HG03097 (cell line): ENCODE results near the gene RMND1.

Experiments used
- ATAC-seq: cut with Tn5 transposase; IDR thresholded peaks from one replicate; pipeline ENCODE4 v1.9.1; 2021; ENCODE audit not compliant: unreplicated experiment, low FRiP score

Gene RMND1

DNA sequence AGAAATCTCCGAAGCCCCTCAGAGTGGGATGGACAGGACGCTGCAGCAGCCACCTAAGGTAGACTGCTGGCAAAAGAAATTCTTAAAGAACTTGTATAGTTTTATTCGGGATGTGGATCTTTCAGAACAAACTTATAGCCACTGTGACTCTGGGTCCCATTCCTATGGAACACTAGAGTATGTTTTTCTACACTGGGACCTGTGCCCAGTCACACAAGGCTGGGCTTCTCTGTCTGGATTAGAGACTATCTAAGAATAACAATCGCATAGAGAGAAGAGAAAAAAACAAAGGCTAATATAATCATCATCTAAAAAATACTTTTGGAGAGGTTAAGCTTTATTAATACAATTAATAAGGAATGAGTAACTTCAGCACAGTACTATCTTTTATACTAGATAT lies 28.9 kb downstream of the RMND1 start:
- ATAC-seq, result no peak

DNA sequence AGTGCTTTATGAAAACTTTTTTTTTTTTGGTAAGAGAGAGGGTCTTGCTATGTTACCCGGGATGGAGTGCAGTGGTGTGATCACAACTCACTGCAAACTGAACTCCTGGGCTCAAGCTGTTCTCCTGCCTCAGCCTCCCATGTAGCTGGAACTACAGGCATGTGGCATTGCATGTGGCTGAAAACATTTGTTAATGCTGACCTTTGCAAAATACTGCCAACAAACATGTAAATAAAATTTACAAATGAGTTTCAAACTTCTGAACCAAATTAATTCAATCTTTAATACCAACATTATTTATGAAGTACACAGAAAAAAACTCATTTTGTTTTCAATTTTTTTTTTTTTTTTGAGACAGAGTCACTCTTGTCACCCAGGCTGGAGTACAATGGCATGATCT lies 34.4 kb downstream of the RMND1 start:
- no peak for ATAC-seq

DNA sequence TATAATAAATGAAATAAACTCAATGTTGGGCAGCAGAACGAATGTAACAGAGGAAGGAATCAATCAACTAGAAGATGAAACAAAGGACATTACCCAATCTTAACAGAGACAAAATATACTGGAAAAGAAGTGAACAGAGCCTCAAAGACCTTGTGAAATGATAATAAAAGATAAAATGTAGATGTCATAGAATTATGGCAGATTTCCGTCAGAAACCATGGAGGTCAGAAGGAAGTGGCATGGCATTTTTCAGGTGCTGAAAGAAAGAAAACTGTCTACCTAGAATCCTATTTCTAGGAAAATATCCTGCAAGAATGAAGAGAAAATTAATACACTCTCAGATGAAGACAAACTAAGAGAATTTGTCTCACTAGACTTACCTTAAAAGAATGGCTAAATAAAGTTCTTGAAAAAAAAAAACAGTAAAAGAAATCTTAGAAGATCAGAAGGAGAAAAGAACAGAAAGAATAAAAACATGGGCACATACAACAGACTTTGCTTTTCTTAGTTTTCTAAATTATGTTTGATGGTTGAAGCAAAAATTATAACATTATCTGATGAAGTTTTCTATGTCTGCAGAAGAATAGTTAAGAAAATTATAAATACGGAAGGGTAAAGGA lies 37.2 kb downstream of the RMND1 start:
- no peak for ATAC-seq

DNA sequence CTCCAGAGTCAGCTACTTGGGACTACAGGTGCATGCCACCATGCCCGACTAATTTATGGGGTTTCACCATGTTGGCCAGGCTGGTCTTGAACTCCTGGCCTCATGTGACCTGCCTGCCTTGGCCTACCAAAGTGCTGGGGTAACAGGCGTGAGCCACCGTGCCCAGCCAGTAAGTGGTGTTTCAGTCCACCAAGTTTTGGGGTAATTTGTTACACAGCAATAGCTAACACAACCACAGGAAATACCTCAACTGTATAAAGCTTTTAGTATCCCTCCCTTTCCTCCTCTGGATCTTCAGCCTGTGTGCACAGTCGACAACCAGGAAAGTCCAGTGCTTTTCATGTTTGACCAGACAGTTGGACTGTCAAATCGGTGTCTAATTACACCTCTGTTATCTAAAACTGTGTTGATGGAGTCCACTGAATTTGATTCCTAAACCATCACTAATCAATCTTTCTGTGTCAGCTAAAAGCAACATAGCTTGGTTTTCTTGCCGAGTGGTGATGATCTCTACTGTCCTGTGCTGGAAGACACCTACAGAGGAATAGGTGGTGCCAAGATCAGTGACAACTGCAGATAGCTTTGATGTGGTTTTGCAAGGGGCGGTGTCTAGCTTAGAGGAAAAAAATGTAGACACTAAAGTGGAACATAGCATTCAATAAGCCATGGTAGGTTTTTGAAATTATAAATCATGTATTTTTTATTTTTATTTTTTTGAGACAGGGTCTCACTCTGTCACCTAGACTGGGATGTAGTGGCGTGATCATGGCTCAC lies 38.4 kb downstream of the RMND1 start:
- no peak for ATAC-seq

DNA sequence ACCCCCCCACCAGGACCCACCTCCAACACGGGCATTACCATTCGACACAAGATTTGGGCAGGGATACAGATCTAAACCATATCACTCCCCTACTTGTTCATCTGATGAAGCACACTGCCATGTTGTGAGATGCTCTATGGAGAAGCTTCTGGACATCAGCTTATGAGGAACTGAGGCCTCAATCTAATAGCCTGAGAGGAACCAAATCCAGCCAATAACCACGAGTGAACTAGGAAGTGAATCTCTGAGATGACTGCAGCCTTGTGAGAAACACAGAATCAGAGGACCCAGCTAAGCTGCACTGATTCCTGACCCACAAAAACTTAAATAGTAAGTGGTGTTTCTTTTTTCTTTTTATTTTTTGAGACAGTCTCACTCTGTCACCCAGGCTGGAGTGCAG lies 39.0 kb downstream of the RMND1 start:
- no peak for ATAC-seq

DNA sequence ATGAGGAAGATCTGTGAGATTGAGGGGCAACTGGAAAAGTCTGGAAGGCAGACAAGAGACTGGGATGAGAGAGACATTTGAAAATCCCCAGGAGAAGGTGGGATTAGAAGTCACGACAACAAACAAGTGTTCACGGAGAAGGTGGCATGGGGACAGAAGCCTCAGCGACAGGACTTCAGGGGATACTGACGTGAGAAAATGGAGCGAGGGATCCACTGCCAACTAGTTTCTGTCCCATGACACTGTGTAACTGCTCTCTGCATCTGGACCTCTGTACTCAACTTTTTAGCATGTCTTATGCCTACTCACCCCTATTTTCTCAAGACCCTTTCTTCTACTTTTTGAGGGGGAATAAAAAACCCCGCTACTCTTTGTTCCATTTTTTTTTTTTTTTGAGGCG lies 42.2 kb downstream of the RMND1 start:
- ATAC-seq, result no peak

DNA sequence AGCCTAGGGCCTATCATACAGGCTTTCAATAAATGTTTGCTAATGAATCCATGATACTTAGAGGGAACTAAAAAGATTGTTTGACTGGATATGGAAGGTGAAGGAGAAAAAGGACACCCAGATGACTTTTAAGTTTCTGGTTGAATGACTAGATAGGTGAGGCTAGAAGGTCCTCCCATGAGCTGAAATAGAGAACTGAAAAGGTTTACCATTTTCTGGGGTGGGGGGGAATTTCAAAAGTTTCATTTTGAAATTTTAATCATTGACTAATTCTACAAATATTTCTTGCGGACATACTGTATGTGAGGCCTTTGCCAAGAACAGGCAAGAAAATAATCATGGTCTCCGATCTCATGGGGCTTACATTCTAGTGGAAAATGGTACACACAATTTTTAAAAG lies 42.7 kb downstream of the RMND1 start:
- no peak for ATAC-seq

DNA sequence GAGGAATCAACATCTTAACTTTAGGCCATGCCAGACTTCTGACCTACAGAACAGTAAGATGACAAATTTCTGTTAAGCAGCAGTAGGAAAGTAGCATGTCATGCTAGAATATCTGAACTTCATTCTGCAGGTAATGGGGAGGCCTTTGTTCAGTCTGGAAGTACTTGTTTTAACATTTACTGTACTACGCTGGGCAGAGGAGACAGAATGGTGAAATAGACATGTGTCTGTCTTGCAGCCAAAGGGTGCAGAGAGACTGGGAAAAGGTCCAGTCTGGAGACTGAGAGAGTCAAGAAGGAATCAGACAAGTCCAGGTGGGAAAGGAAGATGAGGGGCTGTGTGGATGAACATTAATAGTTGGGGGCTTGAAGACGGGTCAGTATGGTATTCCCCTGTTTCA lies 43.1 kb downstream of the RMND1 start:
- no peak for ATAC-seq

DNA sequence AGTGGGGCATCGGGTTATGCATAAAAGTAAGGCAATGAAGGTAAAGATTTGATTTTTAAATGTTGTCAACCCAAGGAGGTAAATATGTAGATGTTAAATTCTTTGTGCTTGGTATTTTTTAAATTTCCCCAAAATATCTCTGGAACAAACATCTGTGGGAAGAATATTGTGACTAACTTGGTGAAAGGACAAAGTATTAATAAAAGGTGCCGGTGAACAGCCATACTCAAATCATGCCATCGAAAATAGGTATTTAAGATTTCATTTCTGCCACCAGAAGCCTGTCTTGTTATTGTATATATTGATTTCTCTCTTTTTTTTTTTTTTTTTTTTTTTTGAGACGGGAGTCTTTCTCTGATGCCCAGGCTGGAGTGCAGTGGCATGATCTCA lies 48.0 kb downstream of the RMND1 start:
- ATAC-seq, result no peak

DNA sequence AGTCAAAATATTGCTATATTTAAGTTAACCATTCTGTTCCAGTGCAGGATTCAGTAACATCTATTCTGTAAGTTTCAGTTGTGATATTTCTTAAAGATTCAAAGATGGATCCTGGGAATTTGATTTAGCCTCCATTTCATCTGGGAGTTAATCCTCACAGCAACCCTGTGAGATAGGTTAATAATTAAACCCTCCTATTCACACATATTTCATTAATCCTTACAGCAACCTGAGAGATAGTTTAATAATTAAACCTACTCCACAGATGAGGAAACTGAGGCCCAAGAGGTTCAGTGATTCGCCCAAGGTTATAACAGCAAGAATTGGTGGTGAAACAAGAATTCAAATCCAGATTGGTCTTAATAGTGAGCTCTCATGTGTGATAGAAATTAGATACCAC lies 49.7 kb downstream of the RMND1 start:
- no peak for ATAC-seq

DNA sequence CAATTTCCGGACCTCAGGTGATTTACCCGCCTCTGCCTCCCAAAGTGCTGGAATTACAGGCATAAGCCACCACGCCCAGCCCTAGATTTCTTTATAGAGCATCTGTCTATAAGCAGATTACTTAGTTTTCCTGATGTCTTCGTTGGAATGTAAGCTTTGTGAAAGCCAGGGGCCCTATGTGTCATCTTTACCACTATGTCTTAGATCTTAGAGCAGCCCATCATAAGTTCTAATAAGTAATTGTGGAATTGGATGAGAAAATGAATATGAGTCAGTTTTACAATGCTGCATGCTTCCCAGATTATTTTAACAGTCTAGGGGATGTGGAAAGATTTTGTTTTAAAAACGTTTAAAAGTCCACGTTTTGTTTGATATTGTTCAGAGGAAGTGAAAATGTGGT lies 51.5 kb downstream of the RMND1 start:
- ATAC-seq, result no peak

DNA sequence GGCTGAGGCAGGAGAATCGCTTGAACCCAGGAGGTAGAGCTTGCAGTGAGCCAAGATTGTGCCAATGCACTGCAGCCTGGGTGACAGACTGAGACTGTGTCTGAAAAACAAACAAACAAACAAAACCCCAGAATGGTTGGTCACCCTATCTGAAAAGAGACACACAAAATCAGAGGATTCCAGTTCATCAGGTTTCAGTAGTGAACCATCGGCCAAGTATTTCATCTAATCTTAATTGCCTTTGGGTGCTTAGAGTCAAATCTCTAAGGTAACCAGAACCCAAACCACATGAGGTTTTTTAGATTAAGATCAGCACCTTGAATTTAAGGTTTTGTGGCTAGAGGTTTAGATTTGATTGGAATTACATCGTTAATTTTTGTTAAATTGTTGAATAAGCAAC lies 52.2 kb downstream of the RMND1 start:
- ATAC-seq, result no peak

DNA sequence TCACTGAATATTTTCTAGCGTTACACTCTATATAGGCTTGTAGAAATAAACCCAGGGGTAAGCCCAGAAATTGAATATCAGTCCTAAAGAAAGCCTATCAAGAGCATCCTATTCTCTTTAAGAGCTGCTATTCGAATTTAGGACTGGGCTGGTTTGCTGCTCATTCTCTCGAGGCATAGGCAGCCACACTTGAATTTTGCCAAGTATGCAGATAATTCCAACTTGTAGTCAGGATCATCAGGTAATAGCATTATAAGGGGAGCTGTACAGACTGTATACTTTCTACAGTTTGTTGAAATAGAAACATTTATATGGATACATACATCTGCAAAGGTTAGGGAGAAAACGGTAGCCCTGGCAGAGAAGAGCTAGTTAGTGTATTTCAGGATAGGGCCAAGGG lies 58.5 kb downstream of the RMND1 start:
- ATAC-seq, result no peak

DNA sequence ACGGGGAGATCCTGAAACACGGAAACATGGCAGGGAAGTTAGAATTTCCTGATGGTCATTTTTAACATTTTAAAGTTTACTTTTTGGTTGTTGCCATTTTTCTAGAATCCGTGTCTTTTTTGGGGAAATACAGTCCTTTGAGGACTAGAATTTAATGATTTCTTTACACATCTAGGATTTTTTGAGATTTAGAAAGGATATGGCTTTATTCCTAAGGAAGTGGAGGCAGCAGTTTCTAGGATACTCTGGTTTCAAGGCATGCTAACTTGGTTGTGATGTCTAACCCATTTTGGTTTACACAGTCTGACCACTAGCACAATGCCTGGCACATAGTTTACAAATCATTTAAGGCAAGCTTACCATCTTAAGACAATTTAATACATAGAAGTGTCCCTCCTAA lies 59.5 kb downstream of the RMND1 start:
- ATAC-seq, result no peak

DNA sequence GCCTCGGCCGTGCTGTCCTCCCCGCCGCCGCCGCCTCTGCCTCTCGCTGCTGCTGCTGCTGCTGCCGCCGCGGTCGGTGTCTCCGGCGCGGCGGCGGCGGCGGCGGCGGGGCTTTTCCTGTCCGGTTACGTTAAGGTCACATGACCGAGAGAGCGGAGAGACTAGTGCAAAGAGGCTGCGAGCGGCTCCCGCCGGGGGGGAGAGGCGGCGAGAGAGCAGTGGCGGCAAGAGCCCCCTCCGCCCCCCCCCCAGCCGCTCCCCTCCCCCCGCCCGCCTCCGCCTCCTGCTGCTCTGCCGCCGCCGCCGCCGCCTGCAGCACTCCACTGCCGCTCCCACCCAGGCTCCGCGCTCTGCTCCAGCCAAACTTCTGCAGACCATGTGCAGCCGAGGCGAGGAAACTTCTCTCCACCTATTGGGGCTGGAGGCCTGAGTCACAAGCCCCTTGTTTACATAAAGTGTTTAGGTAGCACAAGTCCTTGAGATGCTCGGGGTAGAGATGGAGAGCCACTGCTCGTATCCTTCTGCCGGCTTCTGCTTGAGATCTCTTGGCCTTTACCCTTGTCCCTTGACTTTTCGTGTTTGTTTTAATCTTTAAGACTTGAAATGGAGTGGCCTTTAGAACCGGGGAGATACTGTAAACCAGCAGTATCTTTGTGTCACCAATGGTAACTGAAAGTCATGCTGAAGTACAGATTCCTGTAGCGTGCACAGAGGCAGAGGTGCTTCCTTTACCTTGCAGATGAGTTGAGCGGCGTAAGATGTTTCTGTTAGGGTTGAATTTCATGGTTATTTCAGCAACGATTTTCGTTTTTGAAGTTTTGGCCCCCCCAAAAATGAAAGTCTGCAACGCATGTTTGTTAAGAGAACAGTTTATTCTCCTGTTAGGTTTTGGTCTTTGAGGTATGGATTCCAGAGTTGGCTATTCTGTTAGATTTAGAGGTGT lies 60.2 kb downstream of the RMND1 start, which contains the start of gene ZBTB2:
Gene ZBTB2, minus strand, starts transcription at position 89 of the 943 bp plus-strand sequence. CDS start 17,922 bp downstream, outside the sequence.
- no peak for ATAC-seq

DNA sequence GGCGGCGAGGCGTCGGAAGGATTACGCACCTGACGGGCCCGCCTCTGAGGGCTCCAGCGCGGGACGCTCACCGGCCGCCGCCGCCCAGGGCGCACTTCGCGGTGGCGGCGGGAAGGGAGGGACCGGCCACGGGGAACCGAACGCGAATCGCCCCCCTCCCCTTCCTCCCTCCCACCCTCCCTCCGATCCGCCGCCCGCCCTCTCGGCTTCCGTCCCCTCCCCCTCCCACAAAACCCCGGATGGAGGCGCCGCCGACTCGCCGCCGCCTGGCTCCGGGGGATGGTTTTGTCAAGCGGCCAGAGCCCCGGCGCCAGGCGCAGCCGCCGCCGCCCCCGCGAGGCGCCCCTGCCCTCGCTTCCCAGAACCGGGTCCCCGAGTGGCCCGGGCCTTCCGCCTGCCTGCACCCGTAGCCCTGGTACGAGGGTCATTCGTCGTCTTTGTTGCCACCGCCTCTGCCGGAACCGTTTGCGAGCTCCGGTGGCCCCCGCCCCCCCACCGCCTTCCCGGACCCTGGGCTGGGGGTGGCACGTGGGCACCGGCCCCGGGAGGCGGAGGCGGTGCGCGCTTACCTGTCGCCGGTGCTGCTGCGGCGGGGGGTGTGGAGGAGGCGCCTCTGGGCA lies 61.0 kb downstream of the RMND1 start:
- ATAC-seq, result peak; percentile 4

DNA sequence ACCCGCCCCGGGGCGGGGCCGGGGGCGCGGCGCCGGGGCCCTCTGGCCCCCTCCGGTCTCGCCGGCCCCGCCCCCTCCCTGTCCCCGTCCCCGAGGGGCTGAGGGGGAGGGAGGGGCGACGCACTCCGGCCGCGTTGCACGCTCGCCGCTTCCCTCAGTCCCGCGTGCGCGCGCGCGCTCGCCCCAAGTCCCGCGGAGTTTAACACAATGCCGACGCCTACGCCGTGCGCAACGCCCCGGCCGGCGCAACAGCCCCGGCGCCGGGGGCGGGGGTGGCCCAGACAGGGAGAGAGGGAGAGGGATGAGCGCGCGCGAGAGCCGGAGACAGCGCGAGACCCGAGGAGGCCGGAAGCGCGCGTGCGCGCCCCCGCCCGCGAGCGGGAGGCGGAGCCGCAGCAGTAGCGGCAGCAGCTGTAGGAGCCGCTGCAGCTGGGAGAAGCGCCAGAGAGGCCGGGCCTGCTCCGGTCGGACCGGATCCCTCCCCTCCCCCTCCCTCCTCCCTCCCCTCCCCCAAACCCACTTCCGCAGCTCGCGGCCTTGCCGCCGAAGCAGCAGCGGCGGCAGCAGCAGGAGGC lies 61.6 kb downstream of the RMND1 start:
- peak; percentile 89 for ATAC-seq

DNA sequence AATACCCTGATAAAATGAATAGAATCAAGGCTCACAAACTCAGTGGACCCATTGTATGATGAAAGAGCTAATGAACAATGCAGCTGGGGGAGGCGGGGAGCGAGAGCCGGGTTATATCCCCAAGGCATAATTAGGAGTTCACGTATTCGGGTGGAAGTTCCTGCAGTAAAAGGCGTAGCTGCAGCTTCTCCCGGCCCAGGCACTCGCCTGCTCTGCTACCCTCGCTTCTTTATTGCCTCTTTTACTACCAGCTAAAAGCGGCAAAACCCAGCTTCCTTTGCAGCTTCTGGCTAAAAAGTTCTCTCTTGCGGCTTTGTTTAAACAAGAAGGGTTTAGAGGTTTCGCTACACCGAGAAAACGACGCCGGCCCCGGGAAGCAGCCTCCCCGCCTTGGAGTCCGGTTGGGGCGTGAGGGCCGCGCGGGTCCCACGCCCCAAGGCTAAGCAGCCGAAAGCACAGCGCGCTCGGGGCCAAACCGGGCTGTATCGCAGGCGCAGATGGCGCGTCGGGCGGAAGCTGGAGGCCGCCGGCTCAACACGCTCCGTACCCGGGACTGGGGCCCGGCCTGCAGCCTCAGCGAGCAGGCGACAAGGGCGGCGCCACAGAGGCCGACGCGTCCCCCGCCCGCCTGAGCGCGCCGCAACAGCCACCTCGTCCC lies 62.2 kb downstream of the RMND1 start:
- peak; percentile 65 for ATAC-seq

DNA sequence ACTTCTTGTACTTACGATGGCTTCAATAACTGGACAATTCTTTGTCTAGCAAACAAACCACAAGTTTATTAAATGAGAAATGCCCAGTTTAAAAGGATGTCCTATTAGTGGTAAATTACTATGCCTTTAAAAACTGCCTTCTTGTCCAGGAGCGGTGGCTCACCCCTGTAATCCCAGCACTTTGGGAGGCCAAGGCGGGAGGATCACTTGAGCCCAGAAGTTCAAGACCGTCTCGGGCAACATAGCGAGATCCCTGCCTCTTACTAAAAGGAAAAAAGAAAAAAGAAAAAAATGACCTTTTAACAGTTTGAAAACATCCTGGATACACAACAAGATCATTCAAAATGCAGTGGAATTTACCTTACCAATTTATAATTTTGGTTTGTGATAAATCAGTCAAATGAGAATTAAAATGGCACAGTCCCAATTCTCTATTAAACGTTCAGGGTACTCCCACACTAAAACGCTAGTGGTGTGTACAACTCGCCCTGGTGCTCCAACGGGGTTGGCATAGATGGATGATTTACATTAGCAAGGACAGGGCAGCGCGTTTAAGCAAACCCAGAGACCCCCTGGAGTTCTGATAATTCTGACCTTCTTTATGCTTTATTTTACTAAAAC lies 62.8 kb downstream of the RMND1 start:
- ATAC-seq, result no peak

DNA sequence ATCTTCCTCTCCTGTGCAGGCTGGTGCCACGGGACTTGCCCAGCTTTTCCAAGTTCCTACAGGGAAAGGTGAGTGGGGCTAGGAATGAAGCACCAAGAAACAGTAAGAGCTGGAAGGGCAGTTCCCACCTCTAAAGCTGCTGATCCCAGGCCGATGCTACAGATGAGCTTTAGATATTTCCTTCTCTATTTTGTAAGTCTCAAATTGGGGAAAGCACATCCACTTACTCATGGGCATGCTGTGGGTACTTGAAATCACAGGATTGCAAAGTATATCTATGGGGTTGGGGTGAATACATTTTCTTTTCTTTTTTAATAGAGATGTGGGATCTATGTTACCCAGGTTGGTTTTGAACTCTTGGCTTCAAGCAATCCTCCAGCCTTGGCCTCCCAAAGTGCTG lies 63.7 kb downstream of the RMND1 start:
- ATAC-seq, result no peak
